IMR-90 (cell line): ENCODE results near the gene XPA. TPM values are rescaled to one million over a fixed set of nuclear protein-coding genes. Genes with fewer than 3 reads are reported as not detected.

Source experiments
- ATAC-seq: fragments of 200-7000 bp; cut with Tn5 transposase; 2 replicates; pipeline ENCODE4 v1.9.1; 2020; ENCODE audit warnings: low read depth, mild to moderate bottlenecking, moderate library complexity
- BruUV-seq: library from RNA; stranded (reverse); fragments of 400-500 nt; replicated peaks from 2 replicates; lab custom pipeline; 2021; lab: Mats Ljungman, UMichigan
- CTCF ChIA-PET: fragments of 300-600 bp; formaldehyde crosslinking; extraction: SDS; loops from one replicate; lab custom pipeline; 2021; ENCODE audit warnings: antibody characterized with exemption; lab: Yijun Ruan, JAX
- POLR2A ChIA-PET: fragments of 300-600 bp; sonication (Branson Sonifier 250); formaldehyde crosslinking; loops from one replicate; lab custom pipeline; 2022; ENCODE audit warnings: antibody characterized with exemption; ENCODE audit not compliant: unreplicated experiment; lab: Charles Lee
- DNase-seq: peaks from one replicate; pipeline ENCODE4 v3.0.0; 2013
- H2AFZ ChIP-seq: replicated peaks from 2 replicates; pipeline ENCODE3; 2013; ENCODE audit warnings: low read length, mild to moderate bottlenecking; ENCODE audit not compliant: poor library complexity
- H2AK5ac ChIP-seq: 2 replicates; pipeline ENCODE4 v1.6.1; 2013; ENCODE audit warnings: low read depth, low read length, inconsistent platforms
- H2AK9ac ChIP-seq: replicated peaks from 2 replicates; pipeline ENCODE3; 2013; ENCODE audit warnings: mild to moderate bottlenecking, low read depth, low read length, moderate library complexity; ENCODE audit not compliant: poor library complexity
- H2BK120ac ChIP-seq: 2 replicates; pipeline ENCODE4 v1.6.1; 2013; ENCODE audit warnings: low read depth, low read length, inconsistent platforms
- H2BK15ac ChIP-seq: 3 replicates; pipeline ENCODE4 v1.6.1; 2013; ENCODE audit warnings: low read depth, low read length, inconsistent platforms
- H2BK20ac ChIP-seq: 2 replicates; pipeline ENCODE4 v1.6.1; 2013; ENCODE audit warnings: low read depth, mild to moderate bottlenecking, inconsistent platforms, low read length, moderate library complexity
- H2BK5ac ChIP-seq: 2 replicates; pipeline ENCODE4 v1.6.1; 2013; ENCODE audit warnings: mild to moderate bottlenecking, low read depth, low read length, inconsistent platforms; ENCODE audit not compliant: poor library complexity, severe bottlenecking
- H3K14ac ChIP-seq: replicated peaks from 2 replicates; pipeline ENCODE4 v1.6.1; 2013; ENCODE audit warnings: low read depth, low read length, inconsistent platforms
- H3K18ac ChIP-seq: 2 replicates; pipeline ENCODE4 v1.6.1; 2013; ENCODE audit warnings: low read depth, low read length, control low read depth
- H3K23ac ChIP-seq: 2 replicates; pipeline ENCODE4 v1.6.1; 2013; ENCODE audit warnings: low read depth, low read length, inconsistent platforms
- H3K27ac ChIP-seq: 2 replicates; pipeline ENCODE4 v1.5.1; 2013; ENCODE audit warnings: mild to moderate bottlenecking, control low read depth, low read length; ENCODE audit not compliant: insufficient read depth
- H3K27me3 ChIP-seq: 2 replicates; pipeline ENCODE4 v1.6.1; 2013; ENCODE audit warnings: low read length; ENCODE audit not compliant: control insufficient read depth, insufficient read depth
- H3K36me3 ChIP-seq: 2 replicates; pipeline ENCODE4 v1.6.1; 2013; ENCODE audit warnings: low read length, mixed read lengths; ENCODE audit not compliant: control insufficient read depth, insufficient read depth
- H3K4ac ChIP-seq: 2 replicates; pipeline ENCODE4 v1.6.1; 2013; ENCODE audit warnings: low read depth, low read length, inconsistent platforms
- H3K4me1 ChIP-seq: 2 replicates; pipeline ENCODE4 v1.6.1; 2013; ENCODE audit warnings: low read length, mixed read lengths; ENCODE audit not compliant: control insufficient read depth, insufficient read depth
- H3K4me2 ChIP-seq: 2 replicates; pipeline ENCODE4 v1.6.1; 2013; ENCODE audit warnings: low read depth, mild to moderate bottlenecking, control low read depth, low read length, moderate library complexity
- H3K4me3 ChIP-seq: 2 replicates; pipeline ENCODE4 v1.5.1; 2013; ENCODE audit warnings: low read depth, mild to moderate bottlenecking, control low read depth, low read length, moderate library complexity; ENCODE audit not compliant: insufficient read depth
- H3K56ac ChIP-seq: 2 replicates; pipeline ENCODE4 v1.6.1; 2013; ENCODE audit warnings: low read length, inconsistent platforms; ENCODE audit not compliant: insufficient read depth; ENCODE audit errors: extremely low read depth
- H3K79me1 ChIP-seq, 2 experiments: 2 replicates each; pipeline ENCODE4 v1.6.1; 2013; ENCODE audit warnings: low read length in 2 of 2, inconsistent platforms in 1 of 2, low read depth in 1 of 2
- H3K9ac ChIP-seq: 2 replicates; pipeline ENCODE4 v1.6.1; 2013; ENCODE audit warnings: low read depth, low read length, control low read depth
- H3K9me1 ChIP-seq: 2 replicates; pipeline ENCODE4 v1.6.1; 2013; ENCODE audit warnings: low read length, inconsistent platforms; ENCODE audit not compliant: insufficient read depth
- H3K9me3 ChIP-seq: 2 replicates; pipeline ENCODE4 v1.6.1; 2013; ENCODE audit warnings: low read length; ENCODE audit not compliant: control insufficient read depth, insufficient read depth
- H4K20me1 ChIP-seq: 2 replicates; pipeline ENCODE4 v1.6.1; 2013; ENCODE audit warnings: low read length, inconsistent platforms; ENCODE audit not compliant: insufficient read depth
- H4K5ac ChIP-seq: 2 replicates; pipeline ENCODE4 v1.6.1; 2013; ENCODE audit warnings: mild to moderate bottlenecking, low read depth, low read length, control low read depth
- H4K8ac ChIP-seq, 2 experiments: 2 replicates each; pipeline ENCODE4 v1.6.1; 2013; ENCODE audit warnings: low read depth in 2 of 2, low read length in 2 of 2, control low read depth in 1 of 2, inconsistent platforms in 1 of 2
- H4K91ac ChIP-seq: 2 replicates; pipeline ENCODE4 v1.6.1; 2013; ENCODE audit warnings: low read depth, low read length, inconsistent platforms; ENCODE audit not compliant: insufficient read depth
- CEBPB ChIP-seq: IDR thresholded peaks from 2 replicates; pipeline ENCODE4 v1.6.1; 2012; ENCODE audit warnings: low read depth, low read length, improper control_type of control experiment
- WGBS, 2 experiments: methylation state at CpG; one replicate each; pipeline versions ENCODE4 v1.1.5 to v1.1.7; 2013; ENCODE audit warnings: missing lambda C conversion rate in 2 of 2; ENCODE audit not compliant: insufficient read length in 1 of 2; ENCODE audit errors: extremely low coverage in 2 of 2; 5-methylcytosine and 5-hydroxymethylcytosine counted together
- dilution Hi-C: fragments of 300-500 bp; cut with HindIII; formaldehyde crosslinking; loops from one replicate; pipeline ENCODE4 v1.14.3; 2018; ENCODE audit warnings: low sequenced_read_pairs; ENCODE audit not compliant: unreplicated experiment
- in situ Hi-C: fragments of 300-500 bp; cut with MboI; formaldehyde crosslinking; loops from 3 replicates; pipeline ENCODE4 v1.14.3; 2019; ENCODE audit warnings: low sequenced_read_pairs, inconsistent platforms, mixed read lengths
- intact Hi-C: fragments of 100-400 bp; cut with micrococcal nuclease; formaldehyde crosslinking; loops from 2 replicates; pipeline ENCODE4 v1.10.0; 2022
- polyA plus RNA-seq, 3 experiments: library from polyadenylated mRNA; depleted of rRNA; stranded (reverse); fragments of >200 nt; gene quantifications; 2 replicates each; pipeline ENCODE4 v1.2.3, GENCODE V29; 2012; ENCODE audit warnings: low replicate concordance in 1 of 3
- total RNA-seq: library from RNA; depleted of rRNA; stranded (reverse); fragments of >200 nt; gene quantifications from 2 replicates; pipeline ENCODE4 v1.2.3, GENCODE V29; 2012
- TF ChIP-seq, protein P1 (sequence below): fragments of 150-350 bp; IDR thresholded peaks from 2 replicates; pipeline ENCODE4 v1.6.1; 2017; ENCODE audit warnings: mild to moderate bottlenecking, antibody characterized with exemption, low read length, low read depth
- TF ChIP-seq, protein P2 (sequence below): fragments of 150-350 bp; IDR thresholded peaks from 2 replicates; pipeline ENCODE4 v1.6.1; 2016; ENCODE audit warnings: low read depth, mild to moderate bottlenecking, low read length, moderate library complexity, borderline replicate concordance

Gene XPA
- total and polyA plus RNA-seq, 2 of the 4 experiments (the other 2 are of a cell fraction) = 1.4 to 2.2 TPM

DNA sequence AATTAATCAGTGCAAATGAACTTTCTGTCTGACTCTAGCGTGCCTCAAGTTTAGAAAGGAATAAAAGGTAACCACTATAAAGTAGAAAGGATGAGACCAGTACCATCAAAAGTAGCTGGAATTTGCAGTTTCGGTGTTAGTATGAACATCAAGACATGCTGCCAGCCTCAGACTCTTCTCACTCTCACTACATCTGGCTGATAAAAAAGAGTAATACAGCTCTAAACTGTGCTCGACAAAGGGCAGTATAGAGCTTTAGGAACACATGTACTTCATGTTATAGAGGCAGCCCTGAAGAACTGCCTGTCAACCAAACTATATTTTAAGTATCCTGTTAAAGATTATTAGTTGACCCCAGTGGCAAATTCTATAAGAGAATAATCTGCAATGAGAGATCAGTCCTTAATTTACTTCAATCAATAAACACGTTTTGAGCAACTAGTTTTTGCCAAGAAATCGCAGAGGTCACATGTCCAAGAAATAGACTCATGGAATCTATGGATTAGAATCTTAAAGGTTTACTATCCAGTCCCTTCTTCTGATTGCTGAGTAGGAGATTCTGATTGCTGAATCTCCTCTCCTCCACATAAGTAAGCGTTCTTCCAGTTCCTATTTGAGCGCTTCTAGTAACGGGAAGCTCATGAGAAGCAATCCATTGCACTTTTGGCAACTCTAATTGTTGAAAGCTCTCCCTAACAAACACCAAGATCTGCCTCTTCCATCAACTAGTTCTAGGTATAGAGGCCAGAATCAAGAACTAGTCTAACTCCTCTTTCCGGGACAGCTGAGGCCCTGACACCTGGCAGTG lies 941 bp downstream of the XPA start:
- peak overlapping the region; percentile 39; the same call in 1 of the 2 replicates for H4K5ac ChIP-seq
- peak overlapping the region; percentile 83 for H3K4me3 ChIP-seq
- peak overlapping the region; percentile 50; the same call in 1 of the 2 replicates for H3K18ac ChIP-seq
- ATAC-seq (peak; percentile 3), DNase-seq (peak; percentile 24)
- no peaks in the 10 kb centered on the region for H3K9me3 ChIP-seq
- H2BK15ac ChIP-seq = no peak overlapping the region
- peak overlapping the region; percentile 93 for H3K23ac ChIP-seq
- peak overlapping the region; percentile 99 for H2AFZ ChIP-seq
- peak overlapping the region; percentile 87 for H3K14ac ChIP-seq
- in situ Hi-C loops (no loop called here), intact Hi-C loops (no loop called here), dilution Hi-C loops (no loop called here)
- H4K20me1 ChIP-seq = 0 out of 2 replicates have a peak, but pooled peaks cover 3% of the 10 kb centered on the region
- no peak overlapping the region; the same call in 1 of the 2 replicates for H2BK120ac ChIP-seq
- peaks cover 5% of the 10 kb centered on the region; the same call in 1 of the 2 replicates for H3K4me1 ChIP-seq
- H3K36me3 ChIP-seq = peaks cover 3% of the 10 kb centered on the region; the same call in 1 of the 2 replicates
- CTCF ChIA-PET = interaction anchor here (1.2 kb wide), 1 partner anchor 204 kb away, joined by 3 read pairs; no protein-coding TSS in a partner anchor
- H2BK20ac ChIP-seq = no peak overlapping the region
- H2AK9ac ChIP-seq = peak overlapping the region; percentile 85
- peak overlapping the region; percentile 90 for H2BK5ac ChIP-seq
- peak overlapping the region; percentile 39; the same call in 1 of the 2 replicates for H3K56ac ChIP-seq
- peak overlapping the region; percentile 89 for H3K9ac ChIP-seq
- POLR2A ChIA-PET = interaction anchor here (1.2 kb wide), 1 partner anchor 226 kb away, joined by 5 read pairs; the partner anchor contains the start of gene TRMO
- TF ChIP-seq, protein P1, sequence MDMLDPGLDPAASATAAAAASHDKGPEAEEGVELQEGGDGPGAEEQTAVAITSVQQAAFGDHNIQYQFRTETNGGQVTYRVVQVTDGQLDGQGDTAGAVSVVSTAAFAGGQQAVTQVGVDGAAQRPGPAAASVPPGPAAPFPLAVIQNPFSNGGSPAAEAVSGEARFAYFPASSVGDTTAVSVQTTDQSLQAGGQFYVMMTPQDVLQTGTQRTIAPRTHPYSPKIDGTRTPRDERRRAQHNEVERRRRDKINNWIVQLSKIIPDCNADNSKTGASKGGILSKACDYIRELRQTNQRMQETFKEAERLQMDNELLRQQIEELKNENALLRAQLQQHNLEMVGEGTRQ = 0 out of 2 replicates have a peak, but pooled peaks have one; percentile 11
- TF ChIP-seq, protein P2, sequence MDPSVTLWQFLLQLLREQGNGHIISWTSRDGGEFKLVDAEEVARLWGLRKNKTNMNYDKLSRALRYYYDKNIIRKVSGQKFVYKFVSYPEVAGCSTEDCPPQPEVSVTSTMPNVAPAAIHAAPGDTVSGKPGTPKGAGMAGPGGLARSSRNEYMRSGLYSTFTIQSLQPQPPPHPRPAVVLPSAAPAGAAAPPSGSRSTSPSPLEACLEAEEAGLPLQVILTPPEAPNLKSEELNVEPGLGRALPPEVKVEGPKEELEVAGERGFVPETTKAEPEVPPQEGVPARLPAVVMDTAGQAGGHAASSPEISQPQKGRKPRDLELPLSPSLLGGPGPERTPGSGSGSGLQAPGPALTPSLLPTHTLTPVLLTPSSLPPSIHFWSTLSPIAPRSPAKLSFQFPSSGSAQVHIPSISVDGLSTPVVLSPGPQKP = no peak
- no peak for TF ChIP-seq CEBPB
- peak overlapping the region; percentile 78 for H3K4ac ChIP-seq
- H4K8ac ChIP-seq = peak overlapping the region; percentile 74 to 94; a peak in 2 of 4 replicates
- H4K91ac ChIP-seq = no peak overlapping the region
- peaks cover 11 to 34% of the 10 kb centered on the region in 2 experiments for H3K79me1 ChIP-seq
- WGBS, 2 experiments = 27% methylated on average over 3 of the region's 9 CpGs; no CpG with 5 or more reads in 1 of the 2 experiments
- H3K4me2 ChIP-seq = peak overlapping the region; percentile 98
- H3K27ac ChIP-seq = peak overlapping the region; percentile 93
- BruUV-seq = no TSS peak
- no peaks in the 10 kb centered on the region; the same call in 1 of the 2 replicates for H3K27me3 ChIP-seq
- peaks cover 6% of the 10 kb centered on the region; the same call in 1 of the 2 replicates for H3K9me1 ChIP-seq
- H2AK5ac ChIP-seq = no peak overlapping the region
